ENCODE measurements around the gene BNIP1.

BNIP1 gene

GRCh38 chr5:173101245-173101644 lies 43.1 kb upstream of the BNIP1 start:
- H3K36me3 ChIP-seq (ENCODE audit: insufficient read depth, low read length), result 0 out of 2 replicates have a peak, but pooled peaks cover 6% of the 10 kb centered on the region
- no peaks in the 10 kb centered on the region for H3K79me2 ChIP-seq (ENCODE audit: insufficient read depth, low read length)
- no peaks in the 10 kb centered on the region for H3K4me1 ChIP-seq (ENCODE audit: insufficient read depth, low read length)
- H3K9me3 ChIP-seq (ENCODE audit: insufficient read depth, low read length, severe bottlenecking), result peaks cover 2% of the 10 kb centered on the region
- H3K4me2 ChIP-seq (ENCODE audit: insufficient read depth, low read length), result no peak overlapping the region
- no peaks in the 10 kb centered on the region; the same call in 1 of the 2 replicates for H4K20me1 ChIP-seq (ENCODE audit: insufficient read depth, low read length)
- H2AFZ ChIP-seq (ENCODE audit: low read depth, low read length), result no peak overlapping the region
- H3K4me3 ChIP-seq (ENCODE audit: low read depth in 1 of 2, low read length in 2 of 2), result no peak overlapping the region
- no peak overlapping the region for H3K9ac ChIP-seq (ENCODE audit: low read depth, low read length)
- no peak for ATAC-seq (ENCODE audit: insufficient read depth, low read depth)
- no peak for TF ChIP-seq EZH2 (IDR thresholded peaks at IDR 0.05; ENCODE audit: borderline replicate concordance, low read depth, low read length, severe bottlenecking)
- TF ChIP-seq CTCF (IDR thresholded peaks at IDR 0.05; ENCODE audit: borderline replicate concordance, extremely low read depth, low read length, poor library complexity, severe bottlenecking), result no peak
- no peak overlapping the region for H3K27ac ChIP-seq (ENCODE audit: low read length)
- no peaks in the 10 kb centered on the region for H3K27me3 ChIP-seq (ENCODE audit: insufficient read depth, low read length, poor library complexity)
- DNase-seq, result no peak

DNA sequence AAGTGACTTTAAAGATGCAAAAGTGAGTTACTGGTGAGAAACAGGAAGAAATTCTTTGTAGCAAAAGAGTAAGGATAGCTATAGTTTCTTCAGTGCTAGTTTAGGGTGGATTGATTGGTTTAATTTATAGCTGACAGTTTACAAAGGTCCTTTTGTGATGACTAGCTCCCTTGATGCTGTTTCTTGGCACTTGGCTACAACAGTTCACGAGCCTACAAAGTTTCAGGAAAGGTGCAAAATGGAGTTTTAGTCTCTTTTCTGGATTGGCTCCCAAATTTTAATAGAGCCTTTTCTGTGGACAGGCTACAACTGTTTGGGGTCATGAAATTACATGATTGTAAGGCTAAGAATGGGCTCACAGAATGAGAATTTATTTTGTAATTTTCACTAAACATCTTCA lies 40.9 kb upstream of the BNIP1 start:
- no peak overlapping the region for H3K9ac ChIP-seq (ENCODE audit: low read depth, low read length)
- ATAC-seq (ENCODE audit: insufficient read depth, low read depth) (no peak), DNase-seq (no peak)
- no peak overlapping the region for H2AFZ ChIP-seq (ENCODE audit: low read depth, low read length)
- H4K20me1 ChIP-seq (ENCODE audit: insufficient read depth, low read length), result no peaks in the 10 kb centered on the region; the same call in 1 of the 2 replicates
- no peaks in the 10 kb centered on the region for H3K27me3 ChIP-seq (ENCODE audit: insufficient read depth, low read length, poor library complexity)
- H3K4me2 ChIP-seq (ENCODE audit: insufficient read depth, low read length), result no peak overlapping the region
- H3K4me3 ChIP-seq (ENCODE audit: low read depth in 1 of 2, low read length in 2 of 2), result no peak overlapping the region
- no peaks in the 10 kb centered on the region for H3K79me2 ChIP-seq (ENCODE audit: insufficient read depth, low read length)
- peaks cover 2% of the 10 kb centered on the region for H3K9me3 ChIP-seq (ENCODE audit: insufficient read depth, low read length, severe bottlenecking)
- H3K4me1 ChIP-seq (ENCODE audit: insufficient read depth, low read length), result no peaks in the 10 kb centered on the region
- H3K27ac ChIP-seq (ENCODE audit: low read length), result no peak overlapping the region
- H3K36me3 ChIP-seq (ENCODE audit: insufficient read depth, low read length), result 0 out of 2 replicates have a peak, but pooled peaks cover 6% of the 10 kb centered on the region
- TF ChIP-seq CTCF (IDR thresholded peaks at IDR 0.05; ENCODE audit: borderline replicate concordance, extremely low read depth, low read length, poor library complexity, severe bottlenecking), result no peak
- no peak for TF ChIP-seq EZH2 (IDR thresholded peaks at IDR 0.05; ENCODE audit: borderline replicate concordance, low read depth, low read length, severe bottlenecking)

GRCh38 chr5:173108914-173109313 lies 35.4 kb upstream of the BNIP1 start:
- TF ChIP-seq EZH2 (IDR thresholded peaks at IDR 0.05; ENCODE audit: borderline replicate concordance, low read depth, low read length, severe bottlenecking) (no peak), CTCF (IDR thresholded peaks at IDR 0.05; ENCODE audit: borderline replicate concordance, extremely low read depth, low read length, poor library complexity, severe bottlenecking) (no peak)
- Histone ChIP-seq H3K4me3 (ENCODE audit: low read depth in 1 of 2, low read length in 2 of 2) (no peak overlapping the region), H3K27ac (ENCODE audit: low read length) (no peak overlapping the region), H3K27me3 (ENCODE audit: insufficient read depth, low read length, poor library complexity) (no peaks in the 10 kb centered on the region), H3K36me3 (ENCODE audit: insufficient read depth, low read length) (peaks cover 22% of the 10 kb centered on the region; the same call in 1 of the 2 replicates), H3K9me3 (ENCODE audit: insufficient read depth, low read length, severe bottlenecking) (no peaks in the 10 kb centered on the region), H3K9ac (ENCODE audit: low read depth, low read length) (no peak overlapping the region), H2AFZ (ENCODE audit: low read depth, low read length) (no peak overlapping the region), H4K20me1 (ENCODE audit: insufficient read depth, low read length) (no peaks in the 10 kb centered on the region; the same call in 1 of the 2 replicates), H3K4me1 (ENCODE audit: insufficient read depth, low read length) (no peaks in the 10 kb centered on the region), H3K79me2 (ENCODE audit: insufficient read depth, low read length) (no peaks in the 10 kb centered on the region), H3K4me2 (ENCODE audit: insufficient read depth, low read length) (no peak overlapping the region)
- DNase-seq, result no peak
- no peak for ATAC-seq (ENCODE audit: insufficient read depth, low read depth)

GRCh38 chr5:173114536-173114935 lies 29.8 kb upstream of the BNIP1 start:
- DNase-seq, result no peak
- H2AFZ ChIP-seq (ENCODE audit: low read depth, low read length), result no peak overlapping the region
- ATAC-seq (ENCODE audit: insufficient read depth, low read depth), result no peak
- peaks cover 22% of the 10 kb centered on the region; the same call in 1 of the 2 replicates for H3K36me3 ChIP-seq (ENCODE audit: insufficient read depth, low read length)
- H3K27ac ChIP-seq (ENCODE audit: low read length), result no peak overlapping the region
- TF ChIP-seq CTCF (IDR thresholded peaks at IDR 0.05; ENCODE audit: borderline replicate concordance, extremely low read depth, low read length, poor library complexity, severe bottlenecking) (no peak), EZH2 (IDR thresholded peaks at IDR 0.05; ENCODE audit: borderline replicate concordance, low read depth, low read length, severe bottlenecking) (no peak)
- no peaks in the 10 kb centered on the region for H3K4me1 ChIP-seq (ENCODE audit: insufficient read depth, low read length)
- H3K4me3 ChIP-seq (ENCODE audit: low read depth in 1 of 2, low read length in 2 of 2), result no peak overlapping the region
- no peaks in the 10 kb centered on the region for H3K79me2 ChIP-seq (ENCODE audit: insufficient read depth, low read length)
- no peak overlapping the region for H3K9ac ChIP-seq (ENCODE audit: low read depth, low read length)
- no peaks in the 10 kb centered on the region; the same call in 1 of the 2 replicates for H4K20me1 ChIP-seq (ENCODE audit: insufficient read depth, low read length)
- no peak overlapping the region for H3K4me2 ChIP-seq (ENCODE audit: insufficient read depth, low read length)
- H3K9me3 ChIP-seq (ENCODE audit: insufficient read depth, low read length, severe bottlenecking), result no peaks in the 10 kb centered on the region
- H3K27me3 ChIP-seq (ENCODE audit: insufficient read depth, low read length, poor library complexity), result no peaks in the 10 kb centered on the region
